Activated naive CD4-positive, alpha-beta T cell treated with Interleukin-2 at 50 U/mL for 16 hours (primary cell): ENCODE measurements around the gene ORAI3.

ENCODE experiments used
- DNase-seq: peaks from one replicate; pipeline ENCODE4 v3.0.0-alpha.2; 2020

ORAI3 gene

DNA sequence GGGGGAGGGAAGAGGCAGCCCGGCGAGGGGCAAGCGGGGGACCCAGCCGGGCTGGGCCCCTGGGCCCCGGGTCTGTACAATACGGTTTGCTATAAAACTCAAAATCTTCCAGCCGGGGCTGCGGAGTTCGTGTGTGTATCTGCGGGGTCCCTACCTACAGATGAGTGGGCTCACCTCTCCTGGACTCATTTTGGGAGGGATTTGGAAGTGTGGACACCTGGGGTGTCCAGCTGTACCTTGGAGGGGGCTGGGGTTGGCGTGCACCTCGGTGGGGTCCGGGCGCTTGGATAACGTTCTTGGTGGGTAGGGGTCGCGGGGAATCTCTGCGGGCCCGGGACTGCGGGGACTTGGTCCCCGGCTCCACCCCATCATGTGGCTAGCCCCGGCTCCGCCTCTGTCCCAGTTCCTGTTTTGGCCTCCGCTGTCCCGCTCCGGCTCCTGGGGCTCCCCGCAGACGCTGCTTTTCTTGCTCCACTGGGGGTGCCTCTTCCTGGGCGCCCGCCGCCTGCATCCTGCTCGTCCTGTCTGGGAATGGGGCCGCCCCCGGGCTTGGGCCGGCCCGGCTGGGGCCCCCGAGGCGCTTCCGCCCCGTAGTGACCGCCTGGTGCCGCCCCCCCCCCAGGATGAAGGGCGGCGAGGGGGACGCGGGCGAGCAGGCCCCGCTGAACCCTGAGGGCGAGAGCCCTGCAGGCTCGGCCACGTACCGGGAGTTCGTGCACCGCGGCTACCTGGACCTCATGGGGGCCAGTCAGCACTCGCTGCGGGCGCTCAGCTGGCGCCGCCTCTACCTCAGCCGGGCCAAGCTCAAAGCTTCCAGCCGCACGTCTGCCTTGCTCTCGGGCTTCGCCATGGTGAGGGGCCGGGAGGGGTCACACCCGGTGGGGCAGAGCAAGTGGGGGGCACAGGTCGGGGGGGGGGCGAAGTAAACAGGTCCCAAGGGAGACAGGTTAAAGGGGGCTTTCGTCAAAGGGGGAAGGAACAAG is at the start of gene ORAI3:
Gene ORAI3, plus strand, starts transcription at position 402 of the 983 bp plus-strand sequence. Its CDS starts 222 bp downstream, at position 624.
- peak; percentile 44 for DNase-seq

- DNase-seq, result no peak
Observed at GRCh38 chr16:30899794-30900193, 49.1 kb upstream of the ORAI3 start.

DNA sequence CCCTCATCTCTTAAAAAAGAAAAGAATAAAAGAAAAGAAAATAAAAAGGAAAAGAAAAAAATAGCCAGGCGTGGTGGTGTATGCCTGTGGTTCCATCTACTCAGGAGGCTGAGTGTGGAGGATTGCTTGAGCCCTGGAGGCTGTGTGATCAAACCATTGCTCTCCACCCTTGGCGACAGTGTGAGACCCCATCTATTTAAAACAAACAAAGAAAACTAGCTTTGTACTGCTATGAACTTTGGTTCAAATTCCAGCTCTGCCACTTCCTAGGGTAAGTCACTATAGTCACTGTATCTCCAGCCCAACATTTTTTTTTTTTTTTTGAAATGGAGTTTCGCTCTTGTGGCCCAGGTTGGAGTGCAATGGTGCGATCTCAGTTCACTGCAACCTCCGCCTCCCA is 48.3 kb upstream of the ORAI3 start:
- no peak for DNase-seq

DNA sequence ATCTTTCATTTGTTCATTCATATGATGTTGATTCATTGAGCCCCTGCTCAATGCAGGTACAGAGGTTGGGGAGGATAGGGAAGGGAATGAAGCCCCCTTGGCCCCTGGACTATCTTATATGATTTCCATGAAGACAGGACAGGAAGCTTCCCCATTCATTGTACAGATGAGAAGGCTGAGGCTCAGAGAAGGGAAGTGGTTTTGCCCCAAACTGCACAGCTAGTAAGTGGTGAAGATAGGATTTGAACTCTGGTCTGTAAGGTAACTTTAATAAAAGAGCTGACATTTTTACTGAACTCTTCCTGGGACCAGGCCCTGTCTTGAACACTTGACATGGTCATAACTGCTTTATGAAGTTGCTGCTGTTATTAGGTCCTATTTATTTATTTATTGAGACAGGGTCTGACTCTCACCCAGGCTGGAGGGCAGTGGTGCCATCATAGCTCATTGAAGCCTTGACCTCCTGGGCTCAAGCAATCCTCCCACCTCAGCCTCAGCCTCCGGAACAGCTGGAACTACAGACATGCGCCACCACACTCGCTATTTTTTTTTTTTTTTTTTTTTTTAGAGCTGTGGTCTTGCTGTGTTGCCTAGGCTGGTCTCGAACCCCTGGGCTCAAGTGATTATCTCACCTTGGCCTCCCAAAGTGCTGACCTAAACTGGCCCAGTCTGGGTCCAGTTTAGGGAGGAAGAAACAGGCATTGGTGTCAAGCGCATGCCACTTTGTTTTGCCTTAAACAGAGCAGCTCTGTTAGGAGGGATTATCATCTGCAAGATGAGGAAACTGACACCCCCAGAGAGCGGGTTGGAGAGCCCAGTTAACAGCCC is 47.5 kb upstream of the ORAI3 start:
- no peak for DNase-seq

GRCh38 chr16:30902029-30902972 is 46.6 kb upstream of the ORAI3 start:
- DNase-seq, result peak; percentile 58

- no peak for DNase-seq
Observed at GRCh38 chr16:30903002-30903401, 45.9 kb upstream of the ORAI3 start.

DNA sequence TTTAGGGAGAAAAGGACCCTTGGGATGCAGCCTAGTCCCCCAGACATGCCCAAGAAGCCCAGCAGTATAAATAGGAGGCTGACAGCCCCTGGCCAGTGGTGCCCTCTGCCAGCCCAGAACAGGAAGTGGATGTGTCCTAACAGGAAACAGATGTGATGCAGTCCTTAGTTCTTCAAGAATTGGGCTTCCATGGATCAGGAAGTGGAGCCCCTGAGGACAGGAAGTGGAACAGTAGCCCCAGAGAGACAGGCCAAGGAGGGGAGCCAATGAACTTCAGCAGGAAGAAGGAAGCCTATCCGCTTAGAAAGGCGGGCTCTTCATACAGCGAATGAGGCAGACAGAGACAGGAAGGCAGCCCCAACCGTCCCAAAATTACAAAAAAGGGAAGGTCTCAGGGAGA is 45.3 kb upstream of the ORAI3 start:
- DNase-seq, result no peak

DNA sequence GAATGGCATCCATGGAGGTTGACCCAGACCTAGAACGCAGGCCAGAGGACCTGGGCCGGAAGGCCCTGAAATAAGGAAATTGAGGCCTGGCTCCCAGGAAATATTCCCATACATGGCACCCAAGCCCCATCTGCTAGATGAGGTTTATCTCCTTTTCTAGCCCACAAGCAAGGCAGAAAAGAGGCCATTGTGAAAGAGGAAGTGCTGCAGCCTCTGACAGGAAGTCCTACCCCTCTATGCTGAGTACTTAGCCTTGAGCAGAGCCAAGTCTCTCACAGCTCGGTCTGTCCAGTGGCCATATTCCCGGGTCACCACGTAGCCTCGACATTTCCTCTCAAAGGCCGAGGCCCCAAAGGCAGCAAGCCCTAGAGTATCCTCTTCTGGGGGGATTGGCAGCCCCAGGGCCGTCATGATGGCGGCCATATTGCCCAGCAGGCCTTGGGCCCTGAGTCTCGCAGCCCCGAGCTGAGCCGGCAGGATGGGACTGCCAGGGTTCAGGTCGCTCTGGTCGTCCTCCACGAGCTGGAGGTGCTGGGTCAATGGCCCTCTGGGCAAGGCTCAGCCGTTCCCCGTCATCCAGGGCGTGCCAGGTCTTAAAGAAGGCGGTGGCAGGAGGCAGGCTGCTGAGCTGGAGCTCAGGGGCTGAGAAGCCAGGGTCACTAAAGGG is 44.6 kb upstream of the ORAI3 start:
- DNase-seq, result no peak

GRCh38 chr16:30907064-30907463 is 41.8 kb upstream of the ORAI3 start:
- no peak for DNase-seq

- no peak for DNase-seq
Observed at GRCh38 chr16:30910427-30911029, 38.3 kb upstream of the ORAI3 start.

DNA sequence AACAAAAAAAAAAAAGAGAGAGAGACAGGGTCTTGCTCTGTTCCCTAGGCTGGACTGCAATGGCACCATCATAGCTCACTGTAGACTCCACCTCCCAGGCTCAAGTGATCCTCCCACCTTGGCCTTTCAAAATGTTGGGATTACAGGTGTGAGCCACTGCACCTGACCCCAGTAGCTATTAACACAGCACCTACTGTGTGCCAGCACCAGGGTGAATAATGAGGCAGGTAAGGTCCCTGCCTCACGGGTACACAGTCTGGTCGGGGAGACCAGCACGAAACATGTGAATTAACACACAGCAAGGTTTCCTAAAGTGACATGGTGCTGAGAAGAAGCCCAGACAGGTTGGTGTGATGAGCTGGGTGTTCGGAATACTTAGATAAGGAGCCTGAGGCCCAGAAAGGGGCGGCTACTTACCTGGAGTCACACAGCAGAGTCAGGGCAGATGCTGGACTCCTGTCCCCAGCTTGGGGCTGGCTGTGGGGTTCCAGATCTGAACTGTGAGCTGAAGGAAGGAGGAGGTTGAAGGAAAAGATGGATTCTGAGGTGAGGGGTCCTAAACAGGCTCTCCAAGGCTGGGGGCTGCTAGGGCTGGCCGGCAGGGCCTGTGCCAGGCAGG is 36.0 kb upstream of the ORAI3 start:
- DNase-seq, result no peak

GRCh38 chr16:30914830-30915229 is 34.0 kb upstream of the ORAI3 start:
- DNase-seq, result no peak

GRCh38 chr16:30918614-30919013 is 30.3 kb upstream of the ORAI3 start:
- no peak for DNase-seq

GRCh38 chr16:30920891-30921290 is 28.0 kb upstream of the ORAI3 start:
- DNase-seq, result no peak

- no peak for DNase-seq
Observed at GRCh38 chr16:30921459-30921747, 27.5 kb upstream of the ORAI3 start.

GRCh38 chr16:30921748-30922419 is 27.0 kb upstream of the ORAI3 start:
- DNase-seq, result peak; percentile 89

- peak; percentile 100 for DNase-seq
Observed at GRCh38 chr16:30922420-30922959, 26.4 kb upstream of the ORAI3 start.

DNA sequence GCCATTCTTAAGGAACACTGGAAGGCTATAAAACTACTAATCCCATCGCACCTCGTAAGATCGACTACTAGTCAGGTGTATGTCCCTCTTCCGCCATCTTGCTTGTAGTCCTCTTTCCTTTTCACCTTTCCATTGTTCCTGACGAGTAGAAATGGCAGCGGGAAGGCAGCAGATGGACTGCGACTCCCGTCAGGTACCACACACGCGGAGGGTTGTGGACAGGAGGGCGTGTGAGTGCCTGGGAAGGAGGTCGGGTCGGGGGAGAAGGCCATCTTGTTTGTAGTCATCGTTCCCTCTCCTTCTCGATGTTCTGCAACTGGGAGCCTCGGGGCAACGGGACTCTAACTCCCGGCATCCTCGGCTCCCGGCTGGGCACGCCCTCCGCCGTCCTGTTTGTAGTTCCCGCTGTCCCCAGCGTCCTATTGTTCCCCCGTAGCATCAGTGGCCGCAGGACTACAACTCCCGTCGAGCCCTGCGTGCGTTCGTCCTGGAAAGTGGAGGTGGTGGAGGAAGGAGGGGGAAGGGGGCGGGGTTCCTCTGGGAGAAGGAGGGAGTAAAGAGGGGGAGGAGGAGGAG is 25.8 kb upstream of the ORAI3 start:
- DNase-seq, result peak; percentile 96

DNA sequence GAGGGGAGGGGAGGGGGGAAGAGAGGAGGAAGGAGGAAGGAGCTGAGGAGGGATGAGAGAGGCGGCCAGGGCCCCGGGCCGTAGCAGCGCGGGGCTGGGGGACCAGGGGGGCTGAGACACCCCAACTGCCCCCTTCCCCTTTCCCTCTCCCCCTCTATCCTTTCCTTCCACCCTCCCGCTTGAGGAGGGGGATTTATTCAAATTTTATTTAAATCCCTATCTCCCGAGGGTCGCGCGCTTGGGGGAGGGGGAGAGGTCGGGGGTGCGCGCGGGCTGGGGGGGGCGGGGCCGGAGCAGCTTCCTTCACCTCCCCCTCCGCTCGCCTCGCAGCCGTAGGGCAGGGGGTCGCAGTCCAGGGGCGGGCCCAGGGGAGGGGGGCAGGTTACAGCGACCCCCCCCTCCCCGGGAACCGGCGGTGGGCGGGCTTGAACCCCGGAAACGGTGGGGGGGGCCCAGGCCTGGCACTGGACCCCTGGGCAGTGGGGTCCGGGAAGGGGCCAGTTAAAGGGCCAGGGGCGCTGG is 25.3 kb upstream of the ORAI3 start, which contains the start of gene FBXL19:
Gene FBXL19, plus strand, starts transcription at position 19 of the 522 bp plus-strand sequence. CDS start 2,183 bp downstream, outside the sequence.
- DNase-seq, result no peak
